HepG2 (cell line): ENCODE measurements around the gene SPACA4. TPM values are rescaled to one million over a fixed set of nuclear protein-coding genes. Genes with fewer than 3 reads are reported as not detected.

Experiments
- ATM ChIP-seq: fragments of 450-650 bp; IDR thresholded peaks from 2 replicates; pipeline ENCODE4 v1.7.1; 2017; ENCODE audit warnings: mild to moderate bottlenecking, borderline replicate concordance
- GPBP1L1 ChIP-seq: sonication (generic); formaldehyde crosslinking; IDR thresholded peaks from 2 replicates; pipeline ENCODE4 v1.5.0; 2020; ENCODE audit warnings: mild to moderate bottlenecking, missing genetic modification reagents
- MEF2D ChIP-seq: sonication (generic); formaldehyde crosslinking; IDR thresholded peaks from 2 replicates; pipeline ENCODE4 v1.5.1; 2020; ENCODE audit warnings: mild to moderate bottlenecking, missing genetic modification reagents
- NFE2 ChIP-seq: sonication (generic); formaldehyde crosslinking; IDR thresholded peaks from 2 replicates; pipeline ENCODE4 v1.4.0; 2020; ENCODE audit warnings: missing genetic modification reagents
- NR2C2 ChIP-seq: sonication (generic); formaldehyde crosslinking; IDR thresholded peaks from 2 replicates; pipeline ENCODE4 v1.4.0; 2020; ENCODE audit warnings: missing genetic modification reagents, mild to moderate bottlenecking, moderate library complexity, borderline replicate concordance
- ONECUT2 ChIP-seq: sonication (generic); formaldehyde crosslinking; IDR thresholded peaks from 2 replicates; pipeline ENCODE4 v1.4.0; 2020; ENCODE audit warnings: missing genetic modification reagents
- PAX8 ChIP-seq: sonication (generic); formaldehyde crosslinking; IDR thresholded peaks from 2 replicates; pipeline ENCODE4 v1.8.0; 2022; ENCODE audit warnings: mild to moderate bottlenecking, missing genetic modification reagents, borderline replicate concordance
- PHF21A ChIP-seq: sonication (generic); formaldehyde crosslinking; IDR thresholded peaks from 2 replicates; pipeline ENCODE4 v1.5.0; 2020; ENCODE audit warnings: mild to moderate bottlenecking, missing genetic modification reagents
- RFX3 ChIP-seq: IDR thresholded peaks from 2 replicates; pipeline ENCODE4 v1.6.1; 2016; ENCODE audit warnings: missing biosample characterization, missing genetic modification reagents
- TBL1XR1 ChIP-seq: fragments of 150-350 bp; IDR thresholded peaks from 2 replicates; pipeline ENCODE4 v1.6.1; 2014; ENCODE audit warnings: borderline replicate concordance, low read length; ENCODE audit not compliant: partially characterized antibody
- THYN1 ChIP-seq: sonication (generic); formaldehyde crosslinking; IDR thresholded peaks from 2 replicates; pipeline ENCODE4 v1.8.1; 2023; ENCODE audit warnings: low read depth, mild to moderate bottlenecking, moderate library complexity, missing genetic modification reagents, borderline replicate concordance
- ZEB1 ChIP-seq: IDR thresholded peaks from 2 replicates; pipeline ENCODE4 v1.6.1; 2012; ENCODE audit warnings: mild to moderate bottlenecking, low read depth, inconsistent platforms; ENCODE audit not compliant: insufficient replicate concordance
- ZMAT5 ChIP-seq: sonication (generic); formaldehyde crosslinking; IDR thresholded peaks from 2 replicates; pipeline ENCODE4 v1.5.0; 2020; ENCODE audit warnings: mild to moderate bottlenecking, low read depth, missing genetic modification reagents, borderline replicate concordance
- ZNF275 ChIP-seq: sonication (generic); formaldehyde crosslinking; IDR thresholded peaks from 2 replicates; pipeline ENCODE4 v1.8.0; 2022; ENCODE audit warnings: missing genetic modification reagents, mild to moderate bottlenecking, inconsistent platforms, borderline replicate concordance
- ZNF296 ChIP-seq: sonication (generic); formaldehyde crosslinking; conservative IDR thresholded peaks from 2 replicates; pipeline ENCODE4 v1.5.0; 2020; ENCODE audit warnings: mild to moderate bottlenecking, missing genetic modification reagents
- ZNF318 ChIP-seq: sonication (generic); formaldehyde crosslinking; IDR thresholded peaks from 2 replicates; pipeline ENCODE4 v1.4.0; 2020; ENCODE audit warnings: mild to moderate bottlenecking, missing genetic modification reagents
- ZNF768 ChIP-seq: sonication (generic); formaldehyde crosslinking; IDR thresholded peaks from 2 replicates; pipeline ENCODE4 v1.4.0; 2020; ENCODE audit warnings: missing genetic modification reagents
- ZNF850 ChIP-seq: sonication (generic); formaldehyde crosslinking; conservative IDR thresholded peaks from 2 replicates; pipeline ENCODE4 v1.9.0; 2021; ENCODE audit warnings: mild to moderate bottlenecking, missing genetic modification reagents
- ZSCAN20 ChIP-seq: sonication (generic); formaldehyde crosslinking; IDR thresholded peaks from 2 replicates; pipeline ENCODE4 v1.4.0; 2020; ENCODE audit warnings: missing genetic modification reagents, mild to moderate bottlenecking, borderline replicate concordance
- polyA plus RNA-seq, 8 experiments: library from polyadenylated mRNA; depleted of rRNA in 3 of 8; stranded (reverse) in 7 of 8; unstranded in 1 of 8; fragments of >200 nt; fragmentation: Illumina TruSeq in 4 of 8; extraction: Trizol in 4 of 8; gene quantifications; 2 replicates each; pipeline versions ENCODE4 v1.2.1 to v1.2.3, GENCODE V29; 2011 to 2016; ENCODE audit warnings: low read depth in 4 of 8, missing spikeins in 1 of 8, mixed read lengths in 1 of 8; ENCODE audit not compliant: insufficient read depth in 1 of 8
- total RNA-seq, 5 experiments: library from RNA; depleted of rRNA; stranded (reverse); fragments of >200 nt; fragmentation: Illumina TruSeq; extraction: Trizol; gene quantifications; 2 replicates each; pipeline ENCODE4 v1.2.3, GENCODE V29; 2016; ENCODE audit warnings: low read depth in 1 of 5

The SPACA4 gene
- total and polyA plus RNA-seq, 2 of the 13 experiments (the other 11 are each of a cell fraction or from before 2014, with no cell fraction given): not detected

GRCh38 chr19:48558018-48558684, 48.4 kb upstream of the SPACA4 start (continued):
- no peak for TF ChIP-seq ZNF850 (CRISPR knock-in tag)
- peak; percentile 80 for TF ChIP-seq PHF21A (CRISPR knock-in tag)
- TF ChIP-seq GPBP1L1 (CRISPR knock-in tag): no peak
- TF ChIP-seq ZSCAN20 (CRISPR knock-in tag): peak; percentile 71; the same call in 1 of the 2 replicates
- no peak for TF ChIP-seq THYN1 (CRISPR knock-in tag)
- TF ChIP-seq ZEB1: no peak
- peak; percentile 88 for TF ChIP-seq MEF2D (CRISPR knock-in tag)
- TF ChIP-seq ZNF318 (CRISPR knock-in tag): 0 out of 2 replicates have a peak, but pooled peaks have one; percentile 36
- TF ChIP-seq ZNF768 (CRISPR knock-in tag): peak; percentile 100
- TF ChIP-seq ATM: no peak
- TF ChIP-seq NFE2 (CRISPR knock-in tag): no peak
- no peak for TF ChIP-seq PAX8 (CRISPR knock-in tag)
- TF ChIP-seq NR2C2 (CRISPR knock-in tag): peak; percentile 76
- TF ChIP-seq ONECUT2: peak; percentile 55; the same call in 1 of the 2 replicates
- no peak for TF ChIP-seq ZNF296 (CRISPR knock-in tag)
- 0 out of 2 replicates have a peak, but pooled peaks have one; percentile 49 for TF ChIP-seq ZNF275 (CRISPR knock-in tag)
- no peak for TF ChIP-seq RFX3 (CRISPR knock-in tag)
- TF ChIP-seq ZMAT5 (CRISPR knock-in tag): no peak
- peak; percentile 40 for TF ChIP-seq TBL1XR1
